Inflammatory macrophage (primary cell): Measurements from ENCODE around the gene KCNAB3.

Source experiments
- DNase-seq, 2 donors: peaks; one replicate each; pipeline ENCODE4 v3.0.0-alpha.2; 2020 to 2022

KCNAB3 gene

GRCh38 chr17:7940034-7940433, 10.4 kb upstream of the KCNAB3 start:
- no peak for DNase-seq

DNA sequence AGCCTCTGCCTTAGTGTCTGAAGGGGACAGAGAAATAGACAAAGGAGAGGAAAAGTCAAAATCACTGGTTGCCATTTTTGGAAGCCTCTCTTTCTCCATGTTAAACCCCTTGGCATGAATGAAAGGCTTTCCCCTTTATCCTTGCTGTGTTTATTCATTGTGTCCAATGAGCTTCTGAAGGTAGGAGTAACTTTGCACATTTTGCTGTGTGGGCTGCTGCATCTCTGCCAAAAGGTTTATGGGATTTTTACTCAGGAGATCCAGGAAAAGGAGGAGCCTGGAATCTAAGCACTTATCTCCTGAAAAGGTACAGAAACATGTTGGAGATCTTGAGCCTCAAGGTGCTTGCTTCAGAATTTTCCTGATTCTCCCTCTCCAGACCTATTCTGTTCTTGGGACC, 6.2 kb upstream of the KCNAB3 start:
- DNase-seq = no peak

- peak; percentile 71 to 80 for DNase-seq
Measured at GRCh38 chr17:7932949-7933348, 3.3 kb upstream of the KCNAB3 start.

DNA sequence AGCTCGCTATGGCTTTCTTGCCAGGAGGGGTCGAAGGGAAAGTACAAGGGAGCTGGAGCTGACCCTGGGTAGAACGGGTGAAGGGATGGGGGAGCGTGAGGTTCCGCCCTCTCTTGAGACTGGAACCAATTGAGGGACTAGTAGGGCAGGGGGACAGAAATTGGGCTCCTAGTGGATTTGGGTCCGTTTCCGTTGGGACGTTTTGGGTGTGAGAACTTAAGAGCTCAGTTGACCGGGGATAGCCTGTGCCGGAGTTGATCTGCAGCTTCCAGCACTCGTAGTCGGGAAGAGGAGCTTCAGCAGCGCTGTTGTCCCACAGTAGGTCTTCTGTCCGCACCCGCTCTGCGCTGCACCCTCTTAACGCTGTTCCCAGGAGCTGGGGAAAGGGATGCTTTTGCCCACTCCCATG, 2.8 kb upstream of the KCNAB3 start:
- peak; percentile 35 to 37 for DNase-seq

GRCh38 chr17:7931709-7932482, 2.2 kb upstream of the KCNAB3 start, which contains the start of the genes CNTROB and TRAPPC1:
Gene CNTROB (plus strand): TSS chr17:7932206. CDS start chr17:7933080, 874 bp downstream.
Gene TRAPPC1 (minus strand): TSS chr17:7931946. CDS start chr17:7931829, 117 bp downstream.
- DNase-seq = peak; percentile 99 to 100

- no peak for DNase-seq
Measured at GRCh38 chr17:7930841-7931631, 1.4 kb upstream of the KCNAB3 start.

- DNase-seq = no peak
Measured at GRCh38 chr17:7927596-7927995, 2.1 kb downstream of the KCNAB3 start.

GRCh38 chr17:7922845-7923628, 6.6 kb downstream of the KCNAB3 start:
- DNase-seq = peak; percentile 52 to 64

DNA sequence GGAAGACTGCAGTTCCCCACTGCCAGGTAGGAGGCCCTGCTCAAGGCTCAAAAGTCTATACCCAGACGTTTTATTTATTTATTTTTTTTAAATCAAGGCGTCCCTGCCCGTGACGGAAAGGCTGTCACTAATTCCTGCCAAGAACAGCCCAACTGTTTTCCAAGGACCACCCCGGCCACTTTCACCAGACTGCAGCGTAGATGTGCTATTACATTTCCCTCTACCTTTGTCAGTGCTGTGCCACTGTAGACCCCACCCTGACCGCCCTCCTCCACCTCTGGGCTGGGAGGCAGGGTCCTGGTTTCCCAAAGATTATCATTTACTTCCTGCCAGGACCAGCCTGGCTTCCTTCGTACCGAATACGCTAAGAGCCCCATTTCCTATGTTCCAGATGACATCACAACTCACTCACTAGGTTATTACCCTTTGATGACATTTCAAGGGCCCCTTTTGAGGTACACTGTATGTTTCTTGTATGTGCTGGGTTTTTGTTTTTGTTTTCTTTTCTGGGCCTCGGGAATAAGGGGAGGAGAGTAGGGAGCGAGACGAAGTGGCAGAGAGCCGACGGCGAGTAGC, 7.3 kb downstream of the KCNAB3 start:
- no peak for DNase-seq

GRCh38 chr17:7916808-7917207, 12.8 kb downstream of the KCNAB3 start:
- DNase-seq = no peak

GRCh38 chr17:7916385-7916682, 13.3 kb downstream of the KCNAB3 start:
- DNase-seq = no peak

DNA sequence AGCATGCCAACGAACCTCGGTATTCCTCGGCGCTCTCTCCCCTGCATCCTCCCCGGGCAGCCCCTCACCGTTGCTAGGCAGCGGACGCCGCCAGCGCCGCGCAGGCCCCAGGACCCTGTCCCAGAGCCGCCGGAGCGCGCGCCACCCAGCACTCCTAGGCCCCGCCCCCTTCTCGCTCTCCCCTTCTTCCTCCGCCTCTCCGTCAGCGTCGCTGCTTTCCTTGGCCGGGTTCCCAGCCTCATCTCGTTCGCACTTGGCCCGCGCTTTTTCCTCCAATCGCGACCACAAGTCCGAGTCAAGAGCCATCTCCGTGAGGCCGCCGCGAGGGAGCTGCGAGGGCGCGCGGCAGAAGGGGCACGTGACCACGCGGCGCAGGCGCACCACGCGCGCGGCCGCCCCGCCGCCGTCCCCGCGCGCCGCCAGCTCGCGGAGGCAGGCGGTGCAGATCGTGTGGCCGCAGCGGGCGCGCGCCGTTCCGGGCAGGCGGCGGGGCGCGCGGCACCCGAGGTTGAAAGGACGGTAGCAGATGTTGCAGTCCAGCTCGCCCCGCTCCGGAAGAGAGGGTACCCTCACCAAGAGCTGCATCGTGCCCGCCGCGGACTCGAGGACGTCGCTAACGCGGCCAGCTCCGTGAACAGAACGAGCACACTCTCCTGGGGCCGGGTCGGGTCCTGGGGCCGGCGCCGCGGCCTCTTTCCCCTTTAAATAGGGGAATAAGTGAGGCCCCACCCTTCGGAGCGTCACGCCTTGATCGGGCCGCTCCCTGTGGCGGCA, 13.9 kb downstream of the KCNAB3 start, which contains the start of gene RNF227:
Gene RNF227, minus strand, starts transcription at position 679 of the 774 bp plus-strand sequence. Its CDS starts 94 bp downstream, at position 585.
- peak; percentile 82 to 86 for DNase-seq

DNA sequence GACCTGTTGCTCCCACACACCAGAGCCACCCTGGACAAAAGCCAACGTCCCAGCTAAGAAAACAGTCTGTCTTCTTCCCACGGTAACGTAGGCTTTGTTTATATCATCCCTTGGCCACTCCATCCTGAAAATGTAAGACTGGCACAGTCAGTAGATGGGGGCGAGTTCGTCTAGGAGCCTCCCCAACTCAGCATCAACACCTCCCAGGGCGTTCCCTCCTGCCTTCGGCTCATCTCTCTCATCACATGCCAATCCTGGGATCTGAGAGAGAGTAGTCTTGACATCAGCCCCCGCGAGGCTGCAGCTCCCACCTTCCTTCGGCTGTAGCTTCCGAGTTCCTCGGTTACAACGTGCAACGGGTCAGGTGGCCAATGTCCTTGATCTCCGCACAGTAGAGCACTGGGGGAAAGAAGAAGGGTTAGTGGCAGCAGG, 14.5 kb downstream of the KCNAB3 start:
- peak; percentile 30 to 74 for DNase-seq

- DNase-seq = peak; percentile 73 to 78
Measured at GRCh38 chr17:7912927-7913524, 16.6 kb downstream of the KCNAB3 start.

DNA sequence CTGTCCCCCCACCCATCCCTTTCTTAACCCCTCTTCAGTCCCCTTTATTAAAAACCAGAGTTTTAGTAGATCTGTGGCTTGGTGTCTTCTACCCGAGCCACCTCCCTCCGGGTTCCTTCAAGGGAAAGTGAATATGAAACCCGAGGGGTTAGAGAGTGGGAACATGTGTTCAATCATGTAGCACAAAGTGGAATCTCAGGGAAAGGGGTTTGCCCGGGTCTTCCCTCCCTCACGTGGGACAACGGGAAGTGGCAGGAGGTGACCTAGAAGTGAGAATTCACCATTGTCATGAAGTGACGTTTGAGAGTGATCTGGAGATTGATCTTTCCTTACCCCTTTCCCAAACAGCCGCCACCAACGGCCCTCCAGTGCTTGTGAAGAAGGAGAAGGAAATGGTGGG, 18.5 kb downstream of the KCNAB3 start:
- no peak for DNase-seq

- DNase-seq = peak in 1 of 2 donors; percentile 49
Measured at GRCh38 chr17:7910711-7911110, 18.9 kb downstream of the KCNAB3 start.

GRCh38 chr17:7910281-7910680, 19.4 kb downstream of the KCNAB3 start:
- no peak for DNase-seq

DNA sequence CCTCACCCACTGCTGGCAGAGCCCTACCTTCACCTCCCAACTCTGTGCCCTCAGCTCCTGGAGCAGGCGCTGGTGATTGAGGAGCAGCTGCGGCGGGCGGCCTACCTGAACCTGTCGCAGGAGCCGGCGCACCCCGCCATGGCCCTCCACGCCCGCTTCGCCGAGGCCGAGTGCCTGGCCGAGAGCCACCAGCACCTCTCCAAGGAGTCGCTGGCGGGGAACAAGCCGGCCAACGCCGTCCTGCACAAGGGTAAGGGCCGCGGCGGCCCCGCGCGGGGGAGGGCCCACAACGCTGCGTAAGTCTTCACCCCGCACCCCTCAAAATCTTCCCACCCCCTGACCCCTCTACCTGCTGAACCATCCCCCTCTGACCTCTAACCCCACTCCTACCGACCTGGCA, 20.6 kb downstream of the KCNAB3 start:
- no peak for DNase-seq

- no peak for DNase-seq
Measured at GRCh38 chr17:7903154-7904103, 26.2 kb downstream of the KCNAB3 start.

DNA sequence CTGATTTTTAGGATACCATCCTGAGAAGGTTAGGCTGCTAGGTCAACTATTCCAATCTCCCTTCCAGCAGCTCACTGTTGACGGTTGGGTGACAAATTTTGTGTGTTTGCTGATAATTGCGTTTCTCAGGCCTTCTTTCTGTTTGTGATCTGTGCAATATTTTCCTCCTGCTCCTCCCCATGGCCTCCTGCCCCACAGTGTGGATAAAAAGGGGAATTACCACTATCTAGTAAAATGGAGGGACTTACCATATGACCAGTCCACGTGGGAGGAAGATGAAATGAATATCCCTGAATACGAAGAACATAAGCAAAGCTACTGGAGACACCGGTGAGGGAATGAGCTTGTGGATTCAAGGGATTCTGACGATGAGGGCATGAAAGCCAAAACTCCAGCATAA, 31.9 kb downstream of the KCNAB3 start:
- DNase-seq = peak; percentile 73 to 83
